Measurements from ENCODE around the gene EYA2.
"Not testable (repeated sequence)": the region's sequence is repeated elsewhere in the genome, so short reads cannot be mapped to it uniquely, and the experiment has no call there.

Gene EYA2

GRCh38 chr20:46897328-46897880 is 2.8 kb downstream of the EYA2 start:
- DNase-seq (ENCODE audit: low spot score), result no peak

DNA sequence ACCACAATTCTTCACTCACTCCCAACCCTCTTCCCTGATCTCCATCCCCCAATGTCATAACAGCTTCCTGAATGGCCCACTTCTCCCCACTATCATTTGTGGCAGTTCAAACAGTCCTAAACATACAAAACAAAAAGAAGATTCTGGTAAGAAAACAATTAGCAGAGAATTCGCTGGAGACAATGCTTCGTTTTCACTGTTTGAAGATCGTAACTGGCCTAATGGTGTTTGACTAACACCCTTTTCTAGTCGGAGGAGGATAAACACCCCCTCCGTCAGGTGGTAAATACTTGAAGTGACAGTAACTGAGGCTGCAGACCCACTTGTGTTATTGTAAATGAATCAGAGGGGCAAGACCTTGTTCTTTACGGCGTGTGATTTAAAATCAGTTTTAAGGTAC is 3.8 kb downstream of the EYA2 start:
- DNase-seq (ENCODE audit: low spot score), result no peak

GRCh38 chr20:46899621-46900020 is 5.0 kb downstream of the EYA2 start:
- DNase-seq (ENCODE audit: low spot score), result no peak

DNA sequence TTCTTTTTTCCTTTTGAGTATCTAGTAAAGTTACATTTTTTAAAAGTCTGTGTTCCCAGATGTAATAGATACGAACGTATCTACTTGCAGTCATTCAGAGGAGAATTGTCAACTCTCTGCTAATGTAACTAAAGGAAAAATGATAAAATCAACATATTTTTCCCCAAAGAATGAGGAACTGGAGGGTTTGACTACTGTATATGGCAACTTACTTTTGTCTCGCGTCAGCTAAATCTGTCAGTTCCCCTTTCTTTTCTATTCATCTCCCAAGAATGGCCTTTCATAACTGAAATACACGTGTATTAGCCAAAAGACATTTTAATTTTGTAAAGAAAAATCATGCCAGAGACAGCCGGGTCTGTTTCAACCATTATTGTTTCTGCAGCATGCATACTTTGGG is 5.4 kb downstream of the EYA2 start:
- no peak for DNase-seq (ENCODE audit: low spot score)

GRCh38 chr20:46900826-46901225 is 6.2 kb downstream of the EYA2 start:
- DNase-seq (ENCODE audit: low spot score), result no peak

GRCh38 chr20:46901638-46902037 is 7.0 kb downstream of the EYA2 start:
- DNase-seq (ENCODE audit: low spot score), result no peak

GRCh38 chr20:46903256-46903655 is 8.6 kb downstream of the EYA2 start:
- DNase-seq (ENCODE audit: low spot score), result no peak

DNA sequence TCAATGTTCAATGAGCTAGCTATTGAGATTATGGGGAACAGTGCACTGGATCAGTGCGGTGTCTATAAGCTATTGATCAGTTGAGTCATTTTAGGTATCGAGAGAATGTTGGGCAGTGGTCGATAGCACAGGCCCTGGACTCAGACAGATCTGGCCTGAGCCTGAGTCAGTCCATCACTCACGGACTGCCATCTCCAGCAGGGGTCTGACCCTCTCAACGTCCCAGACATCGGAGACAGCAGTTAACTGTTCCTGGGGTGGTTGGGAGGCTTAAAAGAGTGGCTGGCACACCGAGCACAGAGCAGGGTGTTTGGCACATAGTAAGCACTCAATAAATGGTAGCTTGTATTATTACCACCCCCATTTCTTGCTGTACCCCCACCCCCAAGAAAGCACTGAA is 9.3 kb downstream of the EYA2 start:
- DNase-seq (ENCODE audit: low spot score), result no peak

DNA sequence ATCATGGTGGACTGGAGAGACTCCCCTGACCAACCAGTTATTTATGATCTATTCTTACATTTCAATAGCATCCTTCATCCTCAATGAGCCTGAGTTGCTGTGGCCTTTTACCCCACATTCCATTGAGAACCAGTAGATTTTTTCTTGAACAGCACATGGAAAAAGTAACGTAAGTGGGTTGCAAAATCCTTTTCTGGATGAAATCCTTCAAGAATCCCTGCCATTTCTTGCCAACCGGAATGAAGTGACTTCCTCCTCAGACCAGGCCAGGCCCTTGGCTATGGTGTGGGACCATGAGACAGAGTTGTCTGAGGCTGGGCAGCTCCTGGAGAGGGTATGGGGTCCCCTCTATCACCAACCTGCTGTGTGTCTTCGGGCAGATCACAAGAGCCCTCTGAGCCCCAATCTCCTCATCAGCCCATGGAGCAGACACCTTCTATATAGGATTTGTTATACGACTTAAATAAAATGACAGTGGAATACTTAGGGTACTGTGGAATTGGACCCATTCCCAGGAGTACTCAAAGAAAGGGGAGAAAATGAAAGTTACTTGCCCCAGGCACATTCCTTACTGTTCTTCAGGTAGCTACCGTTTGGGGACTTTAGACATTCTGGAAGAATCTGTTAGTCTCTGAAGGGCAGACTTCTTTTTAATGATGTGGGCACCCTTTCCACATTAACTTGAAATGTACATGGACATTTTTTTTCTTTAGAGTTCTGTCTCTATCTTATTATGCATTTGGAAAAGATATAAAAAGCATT is 10.9 kb downstream of the EYA2 start:
- no peak for DNase-seq (ENCODE audit: low spot score)

GRCh38 chr20:46913329-46914044 is 18.8 kb downstream of the EYA2 start:
- no peak for DNase-seq (ENCODE audit: low spot score)

DNA sequence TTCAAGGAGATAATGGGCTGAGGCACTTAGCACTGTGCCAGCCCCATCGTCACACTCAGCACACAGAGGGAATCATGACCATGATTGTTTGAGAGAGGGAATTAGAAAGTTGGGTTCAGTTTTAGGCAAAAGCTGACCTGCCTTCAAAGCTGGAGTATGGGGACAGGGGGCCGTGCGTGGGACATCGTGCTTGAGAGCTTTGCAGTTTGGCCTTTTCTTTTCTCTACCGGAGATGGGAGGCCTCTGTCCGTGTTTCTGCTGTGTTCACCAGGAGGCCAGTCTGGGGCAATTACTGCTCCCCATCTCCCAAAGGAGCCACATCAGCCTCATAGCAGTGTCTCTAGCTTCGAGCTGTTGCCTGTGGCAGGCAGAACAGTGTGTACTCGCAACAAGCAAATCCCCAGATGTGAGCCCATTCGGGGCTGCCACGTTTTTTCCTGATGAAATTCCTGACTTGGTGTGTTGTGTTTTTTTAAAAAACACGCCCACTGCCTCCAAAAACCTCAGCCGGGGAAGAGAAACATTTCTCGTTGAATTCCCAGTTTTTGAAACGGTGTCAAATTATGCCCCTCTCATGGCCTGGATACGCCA is 20.2 kb downstream of the EYA2 start:
- no peak for DNase-seq (ENCODE audit: low spot score)

DNA sequence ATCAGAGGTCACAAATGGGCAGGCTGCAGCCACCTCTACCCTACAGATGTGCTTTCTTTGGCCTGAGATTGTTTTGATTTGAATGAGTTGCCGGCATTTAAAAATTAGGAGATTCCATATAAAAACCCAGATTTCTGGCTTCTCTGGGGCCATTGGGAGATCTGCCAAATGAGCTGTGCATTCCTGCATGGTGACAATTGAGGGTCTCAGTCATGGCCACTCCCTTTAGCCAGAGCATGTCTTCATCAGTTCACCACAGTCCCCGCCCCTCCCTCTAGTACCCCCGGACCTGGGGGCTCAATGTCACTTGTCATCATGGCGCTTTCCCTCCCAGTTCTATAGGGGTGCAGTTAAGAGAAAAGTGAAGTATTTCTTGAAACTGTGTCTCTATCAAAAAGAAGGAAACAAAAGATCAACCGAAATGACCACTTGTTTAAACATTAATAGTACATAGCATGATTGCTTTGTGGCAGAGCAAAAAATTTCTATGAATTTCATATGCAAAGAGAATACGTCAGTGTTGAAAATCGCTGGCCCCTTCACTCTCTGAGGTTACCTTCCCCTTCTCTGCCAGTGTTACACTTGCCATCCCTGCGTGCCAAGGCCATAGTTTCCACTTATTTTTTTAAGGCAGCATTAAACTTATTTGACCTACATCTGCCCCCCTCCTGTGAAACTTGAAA is 21.1 kb downstream of the EYA2 start:
- no peak for DNase-seq (ENCODE audit: low spot score)

DNA sequence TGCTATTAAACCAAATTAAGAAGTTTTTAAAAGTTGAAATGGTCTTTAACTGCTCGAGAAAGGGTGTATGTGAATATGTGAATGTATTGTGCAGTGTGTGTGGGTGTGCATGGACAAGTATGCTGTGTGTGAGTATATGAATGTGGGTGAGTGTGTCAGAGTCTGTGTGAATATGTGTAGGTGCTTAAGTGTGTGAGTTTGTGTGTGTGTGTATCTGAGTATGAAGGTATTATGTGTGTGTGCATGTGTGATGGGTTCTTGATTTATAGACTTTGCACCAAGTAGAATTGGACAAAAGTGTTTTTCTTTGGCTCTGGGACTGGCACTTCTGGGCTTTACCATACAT is 21.6 kb downstream of the EYA2 start:
- no peak for DNase-seq (ENCODE audit: low spot score)

DNA sequence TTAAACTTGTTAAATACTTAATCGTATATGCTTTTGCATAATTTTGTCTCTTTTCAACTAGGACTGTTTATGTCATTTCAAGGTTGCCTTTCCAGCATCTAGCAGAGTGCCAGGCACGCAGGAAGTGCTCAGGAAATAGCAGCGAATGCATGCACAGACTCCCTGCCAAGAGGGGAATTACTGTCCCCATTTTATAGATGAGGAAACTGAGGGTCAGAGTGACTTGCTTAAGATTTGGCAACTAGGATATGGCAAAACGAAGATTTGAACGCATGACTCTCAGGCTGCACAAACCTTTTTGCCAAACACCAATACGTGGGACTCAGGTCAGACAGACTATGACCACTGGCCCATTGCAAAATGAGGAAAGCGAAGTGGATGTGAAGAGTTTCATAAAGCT is 22.5 kb downstream of the EYA2 start:
- no peak for DNase-seq (ENCODE audit: low spot score)

DNA sequence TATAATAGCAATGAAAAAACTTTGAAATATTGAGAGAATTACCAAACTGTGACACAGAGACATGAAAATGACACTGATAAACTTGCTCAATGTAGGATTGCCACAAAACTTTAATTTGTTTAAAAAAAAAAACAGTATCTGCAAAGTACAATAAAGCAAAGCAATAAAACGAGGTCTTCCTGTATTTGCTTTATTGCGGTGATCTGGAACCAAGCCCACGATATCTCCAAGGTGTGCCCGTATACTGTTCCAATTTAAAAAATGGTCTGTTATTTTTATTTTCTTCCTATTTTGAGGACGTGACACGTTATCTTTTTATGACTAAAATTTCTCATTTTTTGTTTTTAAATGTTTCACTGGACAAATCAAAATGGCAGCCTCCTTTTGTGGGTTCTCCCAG is 25.5 kb downstream of the EYA2 start:
- DNase-seq (ENCODE audit: low spot score), result no peak

DNA sequence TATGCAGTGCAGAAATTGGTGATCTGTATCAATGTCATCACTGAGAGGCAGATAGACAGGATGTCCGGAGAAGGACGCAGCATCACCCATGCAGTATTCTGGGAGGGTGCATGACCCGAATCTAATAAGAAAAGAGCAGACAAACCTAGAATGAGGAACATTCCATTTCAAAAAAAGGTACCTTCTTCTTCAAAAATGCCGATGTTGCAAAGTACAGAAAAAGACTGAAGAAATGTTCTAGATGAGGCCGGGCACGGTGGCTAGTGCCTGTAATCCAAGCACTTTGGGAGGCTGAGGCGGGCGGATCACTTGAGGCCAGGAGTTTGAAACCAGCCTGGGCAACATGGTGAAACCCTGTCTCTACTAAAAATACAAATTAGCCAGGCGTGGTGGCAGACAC is 28.2 kb downstream of the EYA2 start:
- not testable (repeated sequence) for DNase-seq (ENCODE audit: low spot score)

DNA sequence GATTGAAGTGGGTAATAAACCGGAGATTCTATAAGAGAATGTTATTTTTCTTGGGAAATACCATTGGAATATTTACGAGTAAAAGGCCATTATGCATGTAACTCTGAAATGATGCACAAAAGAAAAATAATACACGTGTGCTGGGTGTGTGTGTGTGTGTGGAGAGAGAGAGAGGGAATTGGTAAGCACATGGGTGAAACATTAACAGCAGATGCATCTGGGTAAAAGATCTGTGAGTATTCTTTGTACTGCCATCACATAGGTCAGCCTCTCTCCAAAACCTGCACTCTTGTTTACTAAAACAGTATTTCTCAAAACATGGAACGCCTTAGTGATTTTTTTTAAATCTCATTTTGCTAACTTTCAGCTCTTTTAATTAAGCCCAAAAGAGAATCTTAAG is 28.9 kb downstream of the EYA2 start:
- DNase-seq (ENCODE audit: low spot score), result no peak

- DNase-seq (ENCODE audit: low spot score), result peak; percentile 62
These were observed 34.0 kb downstream of the EYA2 start for GRCh38 chr20:46928580-46929132.

DNA sequence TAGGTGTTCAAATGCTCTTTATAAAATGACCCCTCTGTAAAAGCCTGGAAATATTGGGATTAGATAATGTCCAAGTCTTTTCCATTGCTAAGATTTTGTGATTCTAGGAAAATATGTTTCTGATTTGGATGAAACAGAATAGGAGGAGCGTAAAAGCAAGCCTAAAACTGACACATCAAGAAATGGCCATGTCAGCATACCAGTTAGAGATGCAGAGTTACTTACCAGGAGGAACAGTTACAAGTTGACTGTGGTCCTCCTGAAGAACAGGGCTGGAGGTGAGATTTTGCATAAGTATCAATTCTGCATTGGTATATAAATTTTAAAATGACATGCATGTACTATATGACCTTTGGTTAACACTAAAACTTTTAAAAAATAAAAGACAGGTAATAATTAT is 35.3 kb downstream of the EYA2 start:
- no peak for DNase-seq (ENCODE audit: low spot score)

DNA sequence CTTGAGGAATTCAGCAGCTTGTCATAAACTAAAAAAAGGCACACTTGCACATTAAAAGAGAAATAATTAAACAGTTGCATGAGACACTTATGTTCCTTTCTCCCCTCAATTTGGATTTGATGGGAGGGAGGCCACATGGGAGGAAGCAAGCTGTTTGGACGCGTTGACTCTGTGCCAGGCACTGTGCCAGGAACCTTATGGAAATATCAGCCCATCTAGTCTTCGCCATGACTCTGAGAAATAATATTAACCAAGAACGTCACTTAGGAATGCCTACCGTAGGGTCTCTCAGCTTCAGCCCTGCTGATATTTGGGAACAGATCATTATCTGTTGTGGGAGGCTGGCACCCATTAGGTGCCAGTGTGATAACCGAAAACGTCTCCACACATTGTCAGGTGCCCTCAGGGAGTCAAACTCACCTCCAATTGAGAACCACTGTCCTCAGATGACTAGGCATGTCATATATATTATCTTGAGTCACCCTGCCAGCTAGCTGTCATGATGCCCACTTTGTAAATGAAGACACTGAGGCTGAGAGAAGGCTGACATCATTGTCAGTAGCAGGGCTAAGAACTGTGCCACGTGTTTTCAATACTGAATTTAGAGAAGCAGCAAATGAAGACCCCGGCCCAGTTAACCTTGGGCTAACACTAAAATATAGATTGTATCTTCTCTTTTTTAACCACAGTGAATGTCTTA is 36.1 kb downstream of the EYA2 start:
- DNase-seq (ENCODE audit: low spot score), result no peak

DNA sequence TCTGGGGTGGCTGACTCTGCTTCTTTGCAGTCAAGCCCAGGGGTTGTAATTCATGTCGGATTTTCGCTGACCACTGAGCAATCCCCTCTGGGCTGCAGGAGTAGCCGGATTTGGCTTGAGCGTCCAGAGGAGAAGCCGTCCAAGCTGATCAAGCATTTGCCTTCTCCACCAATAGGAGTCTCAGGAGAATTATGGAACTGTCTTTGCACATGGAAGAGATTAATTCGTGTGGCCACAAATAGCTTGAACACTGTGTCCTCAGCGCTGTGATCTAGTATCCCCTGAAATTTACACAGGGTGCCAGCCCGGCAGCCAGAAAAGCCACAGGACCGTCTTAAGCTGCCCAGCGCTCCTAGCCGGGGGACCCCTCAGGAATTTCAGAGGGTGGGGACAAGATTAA is 37.1 kb downstream of the EYA2 start:
- no peak for DNase-seq (ENCODE audit: low spot score)

DNA sequence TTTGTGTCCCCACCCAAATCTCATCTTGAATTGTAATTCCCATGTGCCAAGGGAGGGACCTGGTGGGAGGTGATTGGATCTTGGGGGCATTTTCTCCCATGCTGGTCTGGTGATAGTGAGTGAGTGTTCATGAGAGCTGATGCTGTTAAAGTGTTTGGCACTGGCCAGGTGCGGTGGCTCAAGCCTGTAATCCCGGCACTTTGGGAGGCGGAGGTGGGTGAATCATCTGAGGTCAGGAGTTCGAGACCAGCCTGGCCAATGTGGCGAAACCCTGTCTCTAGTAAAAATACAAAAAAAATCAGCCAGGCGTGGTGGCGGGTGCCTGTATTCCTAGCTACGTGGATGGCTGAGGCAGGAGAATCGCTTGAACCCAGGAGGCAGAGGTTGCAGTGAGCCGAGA is 37.8 kb downstream of the EYA2 start:
- DNase-seq (ENCODE audit: low spot score), result not testable (repeated sequence)

Measured in COLO829 (cell line).